DND-41 (cell line): ENCODE results near the gene TMEM127.

ENCODE experiments used
- ATAC-seq: fragments of 200-7000 bp; cut with Tn5 transposase; 3 replicates; pipeline ENCODE4 v1.9.1; 2021; ENCODE audit warnings: low read depth; ENCODE audit not compliant: insufficient read depth
- DNase-seq: peaks from one replicate; pipeline ENCODE4 v3.0.0-alpha.2; 2020
- H2AFZ ChIP-seq: 2 replicates; pipeline ENCODE4 v1.6.0; 2012; ENCODE audit warnings: low read depth, low read length
- H3K27ac ChIP-seq: 2 replicates; pipeline ENCODE4 v1.5.1; 2012; ENCODE audit warnings: low read length, inconsistent platforms
- H3K27me3 ChIP-seq: fragments of 200-600 bp; sonication (generic); 2 replicates; pipeline ENCODE4 v1.6.0; 2012; ENCODE audit warnings: low read length, mild to moderate bottlenecking, inconsistent platforms; ENCODE audit not compliant: insufficient read depth, poor library complexity
- H3K36me3 ChIP-seq: 2 replicates; pipeline ENCODE4 v1.5.1; 2012; ENCODE audit warnings: low read length, inconsistent platforms; ENCODE audit not compliant: insufficient read depth
- H3K4me1 ChIP-seq: 2 replicates; pipeline ENCODE4 v1.5.1; 2012; ENCODE audit warnings: mild to moderate bottlenecking, low read length; ENCODE audit not compliant: insufficient read depth
- H3K4me2 ChIP-seq: 2 replicates; pipeline ENCODE4 v1.6.0; 2012; ENCODE audit warnings: mild to moderate bottlenecking, moderate library complexity, low read length, inconsistent platforms; ENCODE audit not compliant: insufficient read depth
- H3K4me3 ChIP-seq, 2 experiments: fragments of 200-600 bp in 1 of 2; shearing (Covaris generic) in 1 of 2; 2 replicates each; pipeline ENCODE4 v1.5.1; 2012 to 2016; ENCODE audit warnings: inconsistent platforms in 2 of 2, low read length in 2 of 2, mild to moderate bottlenecking in 2 of 2, low read depth in 1 of 2, moderate library complexity in 1 of 2
- H3K79me2 ChIP-seq: 2 replicates; pipeline ENCODE4 v1.6.0; 2012; ENCODE audit warnings: low read length, inconsistent platforms; ENCODE audit not compliant: insufficient read depth
- H3K9ac ChIP-seq: 2 replicates; pipeline ENCODE4 v1.6.0; 2012; ENCODE audit warnings: low read depth, mild to moderate bottlenecking, inconsistent platforms, low read length, moderate library complexity
- H3K9me3 ChIP-seq: 2 replicates; pipeline ENCODE4 v1.5.1; 2012; ENCODE audit warnings: low read length, moderate library complexity, mild to moderate bottlenecking, inconsistent platforms; ENCODE audit not compliant: insufficient read depth, severe bottlenecking
- H4K20me1 ChIP-seq: 2 replicates; pipeline ENCODE4 v1.6.0; 2012; ENCODE audit warnings: low read length; ENCODE audit not compliant: insufficient read depth
- EZH2 ChIP-seq: IDR thresholded peaks from 3 replicates; pipeline ENCODE4 v1.6.1; 2012; ENCODE audit warnings: borderline replicate concordance, low read depth, mild to moderate bottlenecking, moderate library complexity, low read length, inconsistent platforms; ENCODE audit not compliant: severe bottlenecking
- TF ChIP-seq, protein P1 (sequence below): IDR thresholded peaks from 2 replicates; pipeline ENCODE4 v1.5.1; 2012; ENCODE audit warnings: borderline replicate concordance, low read length, moderate library complexity, mild to moderate bottlenecking; ENCODE audit not compliant: poor library complexity, severe bottlenecking; ENCODE audit errors: extremely low read depth

Gene TMEM127

GRCh38 chr2:96201338-96201737, 64.5 kb downstream of the TMEM127 start:
- Histone ChIP-seq H4K20me1 (peaks cover 86% of the 10 kb centered on the region), H3K27ac (no peak overlapping the region), H2AFZ (no peak overlapping the region), H3K79me2 (peaks cover 99% of the 10 kb centered on the region), H3K9me3 (no peaks in the 10 kb centered on the region), H3K27me3 (no peaks in the 10 kb centered on the region), H3K4me3 (no peak overlapping the region), H3K4me2 (no peak overlapping the region), H3K9ac (no peak overlapping the region), H3K36me3 (peaks cover 19% of the 10 kb centered on the region; the same call in 1 of the 2 replicates), H3K4me1 (peaks cover 17% of the 10 kb centered on the region)
- TF ChIP-seq, protein P1, sequence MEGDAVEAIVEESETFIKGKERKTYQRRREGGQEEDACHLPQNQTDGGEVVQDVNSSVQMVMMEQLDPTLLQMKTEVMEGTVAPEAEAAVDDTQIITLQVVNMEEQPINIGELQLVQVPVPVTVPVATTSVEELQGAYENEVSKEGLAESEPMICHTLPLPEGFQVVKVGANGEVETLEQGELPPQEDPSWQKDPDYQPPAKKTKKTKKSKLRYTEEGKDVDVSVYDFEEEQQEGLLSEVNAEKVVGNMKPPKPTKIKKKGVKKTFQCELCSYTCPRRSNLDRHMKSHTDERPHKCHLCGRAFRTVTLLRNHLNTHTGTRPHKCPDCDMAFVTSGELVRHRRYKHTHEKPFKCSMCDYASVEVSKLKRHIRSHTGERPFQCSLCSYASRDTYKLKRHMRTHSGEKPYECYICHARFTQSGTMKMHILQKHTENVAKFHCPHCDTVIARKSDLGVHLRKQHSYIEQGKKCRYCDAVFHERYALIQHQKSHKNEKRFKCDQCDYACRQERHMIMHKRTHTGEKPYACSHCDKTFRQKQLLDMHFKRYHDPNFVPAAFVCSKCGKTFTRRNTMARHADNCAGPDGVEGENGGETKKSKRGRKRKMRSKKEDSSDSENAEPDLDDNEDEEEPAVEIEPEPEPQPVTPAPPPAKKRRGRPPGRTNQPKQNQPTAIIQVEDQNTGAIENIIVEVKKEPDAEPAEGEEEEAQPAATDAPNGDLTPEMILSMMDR = no peak
- DNase-seq = no peak
- no peak for ATAC-seq

DNA sequence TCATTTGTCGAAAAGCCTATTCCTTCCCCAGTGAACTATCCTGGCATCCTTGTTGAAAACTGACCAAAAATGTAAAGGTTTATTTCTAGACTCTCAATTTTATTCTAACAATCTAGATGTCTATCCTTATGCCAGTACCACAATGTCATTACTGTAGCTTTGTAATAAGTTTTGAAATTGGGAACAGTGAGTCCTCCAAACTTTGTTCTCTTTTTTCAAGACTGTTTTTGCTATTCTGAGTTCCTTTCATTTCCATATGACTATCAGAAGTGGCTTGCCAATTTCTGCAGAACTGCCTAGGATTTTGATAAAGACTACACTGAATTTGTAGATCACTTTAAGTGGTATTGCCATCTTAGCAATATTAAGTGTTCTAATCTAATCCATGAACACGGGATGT, 66.9 kb downstream of the TMEM127 start:
- peaks cover 79% of the 10 kb centered on the region for H4K20me1 ChIP-seq
- DNase-seq (no peak), ATAC-seq (no peak)
- H3K4me2 ChIP-seq = no peak overlapping the region
- no peaks in the 10 kb centered on the region for H3K9me3 ChIP-seq
- H2AFZ ChIP-seq = no peak overlapping the region
- no peak overlapping the region for H3K4me3 ChIP-seq
- peaks cover 97% of the 10 kb centered on the region for H3K79me2 ChIP-seq
- H3K27me3 ChIP-seq = no peaks in the 10 kb centered on the region
- H3K9ac ChIP-seq = no peak overlapping the region
- TF ChIP-seq, protein P1 = no peak
- no peak for TF ChIP-seq EZH2
- H3K4me1 ChIP-seq = peaks cover 2% of the 10 kb centered on the region; the same call in 1 of the 2 replicates
- no peak overlapping the region for H3K27ac ChIP-seq
- peaks cover 33% of the 10 kb centered on the region for H3K36me3 ChIP-seq
